ENCODE data around the gene IFT80. TPM values are rescaled to one million over a fixed set of nuclear protein-coding genes. Genes with fewer than 3 reads are reported as not detected.
A peak's percentile ranks its signal among the peaks of the same experiment; 100 is the strongest.

The IFT80 gene
- total and polyA plus RNA-seq, 9 of the 15 experiments (the other 6 are each of a cell fraction or from before 2014, with no cell fraction given): 6.7 to 21.1 (median 16.4) TPM

GRCh38 chr3:160435747-160436146 is 36.7 kb upstream of the IFT80 start:
- H3K36me3 ChIP-seq (ENCODE audit: control insufficient read depth, insufficient read depth, low read length): peaks cover 95% of the 10 kb centered on the region
- CTCF ChIA-PET (ENCODE audit: low intra/inter-chr PET ratio): no interaction called here
- peaks cover 2 to 3% of the 10 kb centered on the region in 2 experiments; a peak in 3 of 5 replicates for H3K4me1 ChIP-seq (replicated peaks in 1 of 2; ENCODE audit: control insufficient read depth in 2 of 2, insufficient read depth in 2 of 2, low read length in 2 of 2)
- no peak overlapping the region for H3K4me2 ChIP-seq (ENCODE audit: insufficient read depth, low read length)
- H3K9ac ChIP-seq (ENCODE audit: insufficient read depth in 1 of 2, low read depth in 2 of 2, low read length in 2 of 2): no peak overlapping the region
- no TSS peak for BruUV-seq (replicated peaks)
- H3K9me3 ChIP-seq (replicated peaks; ENCODE audit: control insufficient read depth, insufficient read depth, low read depth, low read length): no peaks in the 10 kb centered on the region
- no peaks in the 10 kb centered on the region for H3K9me1 ChIP-seq (ENCODE audit: control insufficient read depth, insufficient read depth, low read length)
- peaks cover 84% of the 10 kb centered on the region for H3K79me2 ChIP-seq (ENCODE audit: control insufficient read depth, insufficient read depth, low read length)
- no peak overlapping the region for H3K4me3 ChIP-seq
- intact Hi-C loops (cut with micrococcal nuclease) (no loop called here), in situ Hi-C loops (cut with MboI) (no loop called here)
- peak; percentile 33; the same call in 1 of the 2 replicates for TF ChIP-seq POLR2H (tag; IDR thresholded peaks at IDR 0.05; ENCODE audit: low read depth)
- TF ChIP-seq ZNF146 (CRISPR knock-in tag; IDR thresholded peaks at IDR 0.05; ENCODE audit: unreplicated experiment): no peak
- TF ChIP-seq POLR2AphosphoS2 (IDR thresholded peaks at IDR 0.05; ENCODE audit: low read length): peak; percentile 74; the same call in 1 of the 2 replicates
- peak; percentile 20; the same call in 1 of the 2 replicates for TF ChIP-seq SUPT5H (IDR thresholded peaks at IDR 0.05)
- peak; percentile 24; the same call in 1 of the 2 replicates for TF ChIP-seq MYNN (IDR thresholded peaks at IDR 0.05)
- no peak for TF ChIP-seq MYNN (CRISPR knock-in tag; IDR thresholded peaks at IDR 0.05)
- TF ChIP-seq FOXK1 (CRISPR knock-in tag; IDR thresholded peaks at IDR 0.05; ENCODE audit: borderline replicate concordance): no peak
- peak; percentile 50; the same call in 1 of the 2 replicates for TF ChIP-seq POLR2A (conservative IDR thresholded peaks at IDR 0.05)
- 0 out of 2 replicates have a peak, but pooled peaks cover 4% of the 10 kb centered on the region for H4K20me1 ChIP-seq (replicated peaks; ENCODE audit: control insufficient read depth, insufficient read depth, low read length)
- no peak overlapping the region for H2AFZ ChIP-seq (ENCODE audit: low read depth, low read length)
- FAIRE-seq (no peak), DNase-seq (ENCODE audit: extremely low read depth in 1 of 4, low spot score in 3 of 4) (no peak), ATAC-seq (peak; percentile 31)
- H3K27ac ChIP-seq (ENCODE audit: extremely low read depth, low read depth, low read length): no peak overlapping the region
- WGBS (ENCODE audit: insufficient coverage, low coverage, missing lambda C conversion rate): 83% methylated on average over 1 of the region's 1 CpG
- H3K27me3 ChIP-seq (ENCODE audit: control insufficient read depth in 2 of 2, insufficient read depth in 2 of 2, low read length in 2 of 2): no peaks in the 10 kb centered on the region
- POLR2A ChIA-PET: interaction anchor here (0.7 to 3.8 kb wide), 8 partner anchors 9 to 203 kb away, joined by 3 to 38 read pairs (median 6); partner anchors contain the start of gene TRIM59

All from K562 (cell line).